ENCODE results near the gene PTBP2.
"Not testable (repeated sequence)": the region's sequence is repeated elsewhere in the genome, so short reads cannot be mapped to it uniquely, and the experiment has no call there.

The PTBP2 gene

DNA sequence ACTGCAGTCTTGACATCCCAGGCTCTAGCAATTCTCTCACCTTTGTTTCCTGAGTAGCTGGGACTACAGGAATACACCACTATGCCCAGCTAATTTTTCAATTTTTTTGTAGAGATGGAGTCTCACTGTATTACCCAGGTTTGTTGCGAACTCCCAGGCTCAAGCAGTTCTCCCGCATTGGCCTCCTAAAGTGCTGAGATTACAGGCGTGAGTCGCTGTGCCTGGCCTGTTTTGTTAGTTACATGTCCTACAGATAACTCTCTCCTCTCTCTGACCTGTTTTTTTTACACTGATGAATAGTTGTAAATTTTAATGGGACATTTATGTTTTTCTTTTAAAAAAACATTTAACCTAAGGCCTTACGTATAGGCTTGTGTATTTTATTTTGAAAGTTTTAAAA is 19.8 kb downstream of the PTBP2 start:
- no peak for DNase-seq

DNA sequence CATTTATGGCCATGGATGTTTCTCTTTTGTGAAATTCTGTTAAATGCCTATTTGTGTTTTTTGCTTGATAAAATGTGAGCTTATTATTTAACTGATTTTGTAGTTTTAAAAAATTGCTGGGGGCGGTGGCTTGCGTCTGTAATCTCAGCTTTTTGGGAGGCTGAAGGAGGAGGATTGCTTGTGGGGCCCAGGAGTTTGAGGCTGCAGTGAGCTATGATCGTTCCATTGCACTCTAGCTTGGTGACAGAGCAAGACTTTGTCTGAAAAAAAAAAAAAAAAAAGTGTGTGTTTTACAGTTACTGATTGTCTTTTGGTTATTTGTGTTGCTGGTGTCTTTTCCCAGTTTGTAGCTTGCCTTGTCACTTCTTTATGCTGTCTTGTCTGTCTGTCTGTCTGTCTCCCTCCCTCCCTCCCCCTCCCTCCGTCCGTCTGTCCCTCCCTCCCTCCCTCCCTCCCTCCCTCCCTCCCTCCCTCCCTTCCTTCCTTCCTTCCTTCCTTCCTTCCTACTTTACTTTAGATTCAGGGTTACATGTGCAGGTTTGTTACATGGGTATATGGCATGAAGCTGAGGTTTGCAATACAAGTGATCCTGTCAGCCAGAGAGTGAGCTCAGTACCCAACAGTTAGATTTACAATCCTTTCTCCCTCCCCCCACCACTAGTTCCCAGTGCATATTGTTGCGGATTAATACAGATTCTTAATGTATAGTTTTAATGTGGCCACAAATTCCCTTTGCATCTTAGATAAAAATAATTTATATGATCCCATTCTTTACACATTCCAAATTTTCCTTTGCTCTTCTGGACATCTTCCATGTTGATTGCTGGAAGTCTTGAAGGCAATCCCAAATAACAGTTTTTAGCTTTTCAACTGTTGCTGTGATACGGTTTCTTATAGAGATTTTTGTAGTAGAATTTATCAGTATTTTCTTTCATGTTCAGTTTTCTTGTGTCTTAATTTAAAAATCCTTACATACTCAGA is 25.1 kb downstream of the PTBP2 start:
- no peak for DNase-seq

GRCh38 chr1:96747565-96747964 is 26.0 kb downstream of the PTBP2 start:
- no peak for DNase-seq

DNA sequence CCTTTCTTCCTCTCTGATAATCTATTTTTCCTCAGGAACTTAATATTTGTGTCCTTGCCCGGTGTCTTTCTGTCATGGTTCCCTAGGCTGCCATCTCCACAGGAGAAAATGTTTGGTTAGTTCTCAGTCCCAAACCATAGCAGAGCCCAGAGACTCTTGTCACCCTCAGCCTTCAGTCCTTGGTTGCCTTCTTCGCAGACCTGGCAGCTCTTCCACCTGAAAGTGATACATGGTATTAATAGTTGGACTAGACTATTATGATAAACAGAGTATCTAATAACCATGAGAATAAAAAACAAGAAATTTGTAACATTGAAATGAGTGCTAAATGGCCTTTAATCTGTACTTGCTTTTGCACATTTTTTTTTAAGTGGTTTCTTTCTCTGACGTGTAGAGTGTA is 26.5 kb downstream of the PTBP2 start:
- DNase-seq = no peak

- DNase-seq = no peak
Observed at GRCh38 chr1:96749618-96750017, 28.0 kb downstream of the PTBP2 start.

DNA sequence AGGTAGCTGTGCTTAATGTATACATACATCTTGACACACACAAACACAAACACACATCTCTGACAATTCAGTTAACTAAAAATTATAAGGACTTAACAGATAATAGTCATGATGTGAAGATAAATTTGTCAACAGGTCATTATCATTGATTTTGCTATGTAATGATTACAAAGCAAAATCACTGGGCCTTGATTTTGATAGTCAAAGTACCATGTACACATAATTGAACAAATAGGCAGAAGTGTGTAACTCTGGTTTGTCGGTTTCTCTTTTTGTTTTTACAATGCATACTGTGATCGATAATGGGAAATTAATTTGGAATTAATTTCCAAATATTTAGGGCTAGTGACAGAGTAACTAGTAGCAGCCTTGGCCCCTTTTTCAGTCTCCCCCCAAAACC is 30.8 kb downstream of the PTBP2 start:
- DNase-seq = no peak

DNA sequence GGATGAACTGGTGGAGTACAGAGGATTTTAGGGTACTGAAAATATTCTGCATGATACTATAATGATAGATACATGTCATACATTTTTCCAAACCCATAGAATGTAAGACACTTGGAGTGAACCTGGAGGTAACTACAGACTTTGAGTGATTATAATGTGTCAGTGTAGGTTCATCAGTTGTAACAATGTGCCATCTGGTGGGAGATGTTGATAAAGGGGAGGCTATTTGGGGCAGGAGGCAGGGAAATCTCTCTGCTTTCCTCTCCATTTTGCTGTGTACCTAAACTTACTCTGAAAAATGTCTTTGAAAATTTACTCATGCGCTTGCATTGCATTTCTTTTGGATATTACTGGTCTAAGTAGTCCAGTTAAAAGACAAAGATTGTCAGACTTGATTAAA is 35.2 kb downstream of the PTBP2 start:
- no peak for DNase-seq

DNA sequence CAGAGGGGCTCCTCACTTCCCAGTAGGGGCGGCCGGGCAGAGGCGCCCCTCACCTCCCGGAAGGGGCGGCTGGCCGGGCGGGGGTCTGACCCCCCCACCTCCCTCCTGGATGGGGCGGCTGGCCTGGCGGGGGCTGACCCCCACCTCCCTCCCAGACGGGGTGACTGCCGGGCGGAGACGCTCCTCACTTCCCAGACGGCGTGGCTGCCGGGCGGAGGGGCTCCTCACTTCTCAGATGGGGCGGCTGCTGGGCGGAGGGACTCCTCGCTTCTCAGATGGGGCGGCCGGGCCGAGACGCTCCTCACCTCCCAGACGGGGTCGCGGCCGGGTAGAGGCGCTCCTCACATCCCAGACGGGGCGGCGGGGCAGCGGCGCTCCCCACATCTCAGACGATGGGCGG is 41.0 kb downstream of the PTBP2 start:
- DNase-seq = not testable (repeated sequence)

DNA sequence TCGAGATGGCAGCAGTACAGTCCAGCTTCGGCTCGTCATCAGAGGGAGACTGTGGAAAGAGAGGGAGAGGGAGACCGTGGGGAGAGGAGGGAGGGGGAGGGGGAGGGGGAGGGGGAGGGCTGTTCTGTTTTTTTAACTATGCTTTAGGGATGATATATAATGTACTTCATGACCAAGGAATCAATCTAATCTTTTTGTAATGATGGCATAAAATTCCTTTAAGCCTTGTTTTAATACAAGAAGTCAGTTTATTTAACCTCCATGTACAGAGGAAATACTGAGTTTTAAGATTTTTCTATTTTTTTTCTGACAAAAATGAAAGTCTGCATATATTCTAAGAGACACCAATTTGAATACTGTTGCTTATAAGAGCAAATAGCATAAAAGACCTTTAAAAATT is 41.9 kb downstream of the PTBP2 start:
- DNase-seq = no peak

DNA sequence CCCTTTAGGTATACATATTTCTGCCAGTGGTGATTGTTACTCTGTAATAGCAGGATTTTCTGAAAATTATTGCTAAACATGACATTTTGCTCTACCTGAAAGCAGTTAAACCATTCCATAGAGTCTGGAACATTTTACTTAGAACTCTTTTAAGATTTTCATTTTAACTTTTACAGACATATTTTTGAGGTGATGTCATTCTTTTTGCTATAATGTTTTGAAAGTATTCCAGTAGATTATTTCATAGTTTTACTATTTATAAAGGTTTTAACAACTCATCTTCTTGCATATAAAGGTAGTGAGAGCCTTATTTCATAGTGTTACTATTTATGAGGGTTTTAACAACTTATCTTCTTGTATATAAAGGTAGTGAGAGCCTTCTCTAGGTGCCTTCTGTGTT is 42.9 kb downstream of the PTBP2 start:
- no peak for DNase-seq

DNA sequence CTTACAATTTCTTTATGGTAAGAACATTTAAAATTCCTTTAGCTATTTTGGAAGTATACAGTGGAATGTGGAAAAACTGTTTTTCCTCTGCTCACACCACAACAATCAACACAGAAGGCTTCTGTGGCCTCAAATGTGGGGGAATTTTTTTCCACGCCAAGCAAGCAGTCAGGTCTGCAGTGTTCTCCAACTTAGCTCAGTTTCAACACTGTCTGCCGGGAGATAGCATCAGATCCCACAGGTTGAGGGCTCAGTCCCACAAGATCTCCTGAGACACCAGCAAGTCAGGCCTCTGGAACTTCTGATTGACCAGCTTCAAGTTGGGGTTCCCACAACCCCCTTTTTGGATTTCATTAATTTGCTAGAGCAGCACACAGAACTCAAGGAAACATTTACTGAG is 50.3 kb downstream of the PTBP2 start:
- no peak for DNase-seq

GRCh38 chr1:96772349-96772748 is 50.8 kb downstream of the PTBP2 start:
- no peak for DNase-seq

DNA sequence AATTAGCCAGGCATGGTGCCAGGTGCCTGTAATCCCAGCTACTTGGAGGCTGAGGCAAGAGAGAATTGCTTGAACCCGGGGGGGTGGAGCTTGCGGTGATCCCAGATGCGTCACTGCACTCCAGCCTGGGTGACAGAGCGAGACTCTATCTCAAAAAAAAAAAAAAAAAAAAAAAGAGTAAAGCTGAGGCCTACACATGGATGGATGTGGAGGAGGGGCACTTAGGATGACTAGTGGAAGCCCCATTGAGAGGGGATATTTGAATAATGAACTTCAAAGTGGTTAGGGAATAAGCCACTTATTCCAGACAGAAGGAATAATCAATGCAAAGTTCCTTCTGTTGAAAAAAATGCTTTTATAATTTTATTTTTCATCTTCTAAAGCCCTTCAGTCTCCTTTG is 51.4 kb downstream of the PTBP2 start:
- DNase-seq = no peak

DNA sequence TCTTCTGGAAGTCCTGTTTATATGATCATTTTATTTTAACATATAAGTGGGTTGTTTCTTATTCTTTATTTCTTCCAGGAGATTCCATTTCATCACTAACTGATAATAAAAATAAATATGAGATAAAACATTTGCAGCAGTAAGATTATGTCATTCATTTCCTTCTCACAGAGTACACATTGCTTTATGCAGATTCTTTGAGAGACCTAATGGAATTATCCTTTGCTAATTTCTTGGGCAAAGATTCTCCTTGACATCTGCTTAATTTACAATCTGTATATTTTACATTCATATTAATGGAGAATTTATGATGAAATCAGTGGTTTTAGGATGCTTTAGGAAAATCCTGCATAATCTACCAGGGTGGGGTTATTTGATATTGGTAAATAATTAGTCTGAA is 60.6 kb downstream of the PTBP2 start:
- no peak for DNase-seq

- DNase-seq = no peak
Observed at GRCh38 chr1:96782856-96783255, 61.3 kb downstream of the PTBP2 start.

DNA sequence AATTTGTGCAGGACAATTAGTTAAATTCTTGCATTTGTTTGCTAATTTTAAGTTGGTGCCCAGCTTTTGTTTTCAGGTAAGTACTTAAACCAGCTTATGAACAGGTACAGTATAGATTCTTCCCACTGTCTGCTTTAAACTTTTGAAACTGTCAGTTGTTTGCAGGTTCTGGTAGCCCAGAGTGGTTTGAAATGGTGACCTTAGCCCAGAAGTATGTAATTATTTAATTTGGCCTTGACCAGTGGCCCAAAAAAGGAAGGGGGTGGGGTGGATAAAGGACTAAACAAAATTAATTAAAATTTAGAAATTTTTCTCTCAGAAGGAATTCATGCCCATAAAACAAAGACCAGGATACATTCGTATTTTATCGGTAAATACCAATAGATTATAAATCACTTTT is 69.0 kb downstream of the PTBP2 start:
- no peak for DNase-seq

- no peak for DNase-seq
Observed at GRCh38 chr1:96792220-96792619, 70.6 kb downstream of the PTBP2 start.

DNA sequence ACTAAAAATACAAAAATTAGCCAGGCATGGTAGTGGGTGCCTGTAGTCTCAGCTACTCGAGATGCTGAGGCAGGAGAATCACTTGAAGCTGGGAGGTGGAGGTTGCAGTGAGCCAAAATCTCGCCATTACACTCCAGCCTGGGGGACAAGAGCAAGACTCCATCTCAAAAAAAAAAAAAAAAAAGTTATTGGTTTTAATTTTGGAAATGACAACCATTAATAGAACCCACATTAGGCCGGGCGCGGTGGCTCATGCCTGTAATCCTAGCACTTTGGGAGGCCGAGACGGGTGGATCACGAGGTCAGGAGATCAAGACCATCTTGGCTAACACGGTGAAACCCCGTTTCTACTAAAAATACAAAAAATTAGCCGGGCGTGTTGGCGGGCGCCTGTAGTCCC is 80.1 kb downstream of the PTBP2 start:
- not testable (repeated sequence) for DNase-seq

DNA sequence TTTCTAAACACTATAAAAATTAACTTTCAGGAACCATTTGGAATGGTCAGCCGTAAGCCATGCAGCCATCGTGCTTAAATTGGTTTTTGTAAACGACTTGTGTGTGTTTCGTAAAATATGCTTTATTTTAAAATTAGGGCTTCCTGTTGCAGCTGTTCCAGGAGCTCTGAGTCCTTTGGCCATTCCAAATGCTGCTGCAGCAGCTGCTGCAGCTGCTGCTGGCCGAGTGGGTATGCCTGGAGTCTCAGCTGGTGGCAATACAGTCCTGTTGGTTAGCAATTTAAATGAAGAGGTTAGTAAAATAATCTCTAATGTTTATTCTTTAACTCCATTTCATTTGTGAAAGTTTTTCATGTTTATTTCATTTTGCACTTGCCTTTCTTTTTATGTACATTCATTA is 83.1 kb downstream of the PTBP2 start:
- no peak for DNase-seq

DNA sequence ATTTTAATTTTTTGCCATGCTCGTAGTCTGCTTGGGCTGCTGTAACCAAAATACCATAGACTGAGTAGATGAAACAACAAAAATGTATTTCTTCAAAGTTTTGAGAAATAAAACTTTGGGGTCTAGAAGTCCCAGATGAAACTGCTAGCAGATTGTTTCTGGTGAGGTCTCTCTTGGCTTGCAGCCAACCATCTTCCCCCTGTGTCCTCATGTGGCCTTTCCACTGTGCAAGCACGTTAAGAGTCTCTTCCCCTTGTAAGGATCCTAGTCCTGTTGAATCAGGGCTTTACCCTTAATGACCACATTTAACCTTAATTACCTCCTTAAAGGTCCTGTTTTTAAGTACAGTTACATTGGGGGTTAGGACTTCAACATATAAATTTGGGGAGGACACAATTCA is 86.6 kb downstream of the PTBP2 start:
- no peak for DNase-seq

DNA sequence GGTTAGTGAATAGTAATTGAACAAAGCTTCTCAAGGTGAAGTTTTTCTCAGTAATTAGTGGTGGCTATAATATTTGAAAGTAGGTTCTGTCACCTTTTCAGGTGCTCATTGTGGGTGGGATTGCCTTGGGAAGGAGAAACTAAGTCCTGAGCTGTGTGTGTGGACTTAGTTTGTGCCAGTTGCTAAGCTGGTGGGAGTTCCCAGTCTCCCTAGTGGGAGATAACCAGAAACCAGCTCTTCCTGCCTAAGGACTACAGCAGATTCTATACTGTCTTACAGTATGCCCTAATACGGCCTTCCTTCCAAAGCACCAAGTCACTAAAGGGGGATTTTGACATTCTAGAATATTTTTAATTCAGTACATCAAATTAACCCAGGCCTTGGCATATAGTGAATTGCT is 94.3 kb downstream of the PTBP2 start:
- no peak for DNase-seq

- no peak for DNase-seq
Observed at GRCh38 chr1:96820107-96820506, 98.5 kb downstream of the PTBP2 start.

DNA sequence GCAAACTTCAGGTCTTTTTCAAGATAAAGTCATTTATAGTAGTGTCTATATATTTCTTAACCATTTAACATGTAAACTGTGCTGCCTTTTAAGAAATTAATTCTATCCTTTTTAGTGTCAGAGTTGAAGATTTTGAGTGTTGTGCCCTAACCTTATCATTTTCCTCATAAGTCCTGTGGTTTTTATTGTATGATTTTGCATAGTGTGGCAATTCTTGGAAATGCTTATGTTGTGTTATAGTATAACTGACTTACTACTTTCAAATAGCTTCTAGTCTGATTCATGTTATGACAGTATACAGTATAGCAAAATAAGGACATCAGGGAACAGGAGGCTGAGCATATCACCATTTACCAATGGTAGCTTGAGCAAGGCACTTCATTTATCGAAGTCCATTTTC is 99.1 kb downstream of the PTBP2 start:
- no peak for DNase-seq

GRCh38 chr1:96825231-96825630 is 103.6 kb downstream of the PTBP2 start:
- DNase-seq = no peak

- DNase-seq = no peak
Observed at GRCh38 chr1:96825950-96826576, 104.5 kb downstream of the PTBP2 start.
